Measurements from ENCODE around the gene OTOG.

DNA sequence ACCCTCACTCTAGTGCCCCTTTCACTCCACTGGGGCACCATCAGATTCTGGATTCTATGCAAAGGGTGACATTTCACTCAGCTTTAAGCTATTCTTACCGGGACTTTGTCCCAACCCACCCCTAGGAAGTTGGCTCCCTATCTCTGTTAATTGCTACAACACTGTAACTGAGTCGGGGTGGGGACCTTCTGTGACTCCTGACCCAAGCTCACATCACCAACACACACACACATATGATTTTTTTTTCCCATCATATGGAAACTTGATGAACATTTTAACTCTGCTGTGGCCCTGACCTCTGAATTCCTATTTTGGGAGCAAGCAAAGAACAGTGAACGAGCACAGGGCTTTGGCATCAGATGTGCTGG lies 19.4 kb upstream of the OTOG start:
- TF ChIP-seq TAF1 (IDR thresholded peaks at IDR 0.05; ENCODE audit: borderline replicate concordance, insufficient read depth, low read length) (no peak), SIN3A (IDR thresholded peaks at IDR 0.05; ENCODE audit: borderline replicate concordance, insufficient read depth, low read length) (no peak), POLR2AphosphoS5 (IDR thresholded peaks at IDR 0.05; ENCODE audit: low read depth, low read length) (no peak), REST (IDR thresholded peaks at IDR 0.05; ENCODE audit: insufficient read depth in 1 of 2, low read depth in 2 of 2, low read length in 2 of 2) (no peak), FOXP2 (optimal IDR thresholded peaks at IDR 0.05; ENCODE audit: borderline replicate concordance, extremely low read depth, extremely low read length, insufficient read depth) (no peak)

Measured in PFSK-1 (cell line).